IPS-18a (cell line): Measurements from ENCODE around the gene ZNF500.

Source experiments
- H3K27ac ChIP-seq: one replicate; pipeline ENCODE4 v1.5.1; 2013; ENCODE audit warnings: low read length
- H3K27me3 ChIP-seq: one replicate; pipeline ENCODE4 v1.6.1; 2013; ENCODE audit warnings: mild to moderate bottlenecking, low read length; ENCODE audit not compliant: control insufficient read depth, insufficient read depth
- H3K36me3 ChIP-seq: one replicate; pipeline ENCODE4 v1.6.1; 2013; ENCODE audit warnings: low read depth, low read length; ENCODE audit not compliant: control insufficient read depth
- H3K4me1 ChIP-seq: one replicate; pipeline ENCODE4 v1.6.1; 2013; ENCODE audit warnings: low read depth, low read length; ENCODE audit not compliant: control insufficient read depth
- H3K4me3 ChIP-seq: one replicate; pipeline ENCODE4 v1.5.1; 2013; ENCODE audit warnings: low read length
- H3K9ac ChIP-seq: one replicate; pipeline ENCODE4 v1.6.1; 2013; ENCODE audit warnings: mild to moderate bottlenecking, low read length, moderate library complexity
- H3K9me3 ChIP-seq: one replicate; pipeline ENCODE4 v1.6.1; 2013; ENCODE audit warnings: low read depth, low read length; ENCODE audit not compliant: control insufficient read depth

The ZNF500 gene

GRCh38 chr16:4783251-4783950 lies 16.4 kb upstream of the ZNF500 start:
- H3K4me3 ChIP-seq = no peak overlapping the region
- H3K27me3 ChIP-seq = no peaks in the 10 kb centered on the region
- H3K27ac ChIP-seq = no peak overlapping the region
- no peaks in the 10 kb centered on the region for H3K4me1 ChIP-seq
- H3K9me3 ChIP-seq = no peaks in the 10 kb centered on the region
- H3K36me3 ChIP-seq = no peaks in the 10 kb centered on the region
- no peak overlapping the region for H3K9ac ChIP-seq

GRCh38 chr16:4780235-4780634 lies 13.3 kb upstream of the ZNF500 start:
- H3K36me3 ChIP-seq = no peaks in the 10 kb centered on the region
- H3K27ac ChIP-seq = no peak overlapping the region
- H3K9ac ChIP-seq = no peak overlapping the region
- no peaks in the 10 kb centered on the region for H3K27me3 ChIP-seq
- H3K9me3 ChIP-seq = no peaks in the 10 kb centered on the region
- H3K4me1 ChIP-seq = no peaks in the 10 kb centered on the region
- H3K4me3 ChIP-seq = no peak overlapping the region

GRCh38 chr16:4778050-4778392 lies 11.1 kb upstream of the ZNF500 start:
- Histone ChIP-seq H3K9me3 (no peaks in the 10 kb centered on the region), H3K4me1 (no peaks in the 10 kb centered on the region), H3K27me3 (no peaks in the 10 kb centered on the region), H3K4me3 (no peak overlapping the region), H3K36me3 (no peaks in the 10 kb centered on the region), H3K9ac (no peak overlapping the region), H3K27ac (no peak overlapping the region)

- Histone ChIP-seq H3K4me1 (no peaks in the 10 kb centered on the region), H3K27ac (no peak overlapping the region), H3K9me3 (no peaks in the 10 kb centered on the region), H3K9ac (no peak overlapping the region), H3K36me3 (no peaks in the 10 kb centered on the region), H3K4me3 (no peak overlapping the region), H3K27me3 (no peaks in the 10 kb centered on the region)
Measured at GRCh38 chr16:4777339-4778049, 10.5 kb upstream of the ZNF500 start.

GRCh38 chr16:4776141-4776705 lies 9.3 kb upstream of the ZNF500 start:
- no peak overlapping the region for H3K9ac ChIP-seq
- no peak overlapping the region for H3K4me3 ChIP-seq
- H3K4me1 ChIP-seq = no peaks in the 10 kb centered on the region
- no peak overlapping the region for H3K27ac ChIP-seq
- no peaks in the 10 kb centered on the region for H3K36me3 ChIP-seq
- H3K9me3 ChIP-seq = no peaks in the 10 kb centered on the region
- H3K27me3 ChIP-seq = no peaks in the 10 kb centered on the region

- no peak overlapping the region for H3K9ac ChIP-seq
- no peaks in the 10 kb centered on the region for H3K36me3 ChIP-seq
- H3K4me1 ChIP-seq = no peaks in the 10 kb centered on the region
Measured at GRCh38 chr16:4775005-4775404, 8.0 kb upstream of the ZNF500 start.

GRCh38 chr16:4772351-4772750 lies 5.4 kb upstream of the ZNF500 start:
- H3K9ac ChIP-seq = no peak overlapping the region
- H3K4me3 ChIP-seq = no peak overlapping the region
- no peaks in the 10 kb centered on the region for H3K36me3 ChIP-seq
- H3K27me3 ChIP-seq = no peaks in the 10 kb centered on the region
- H3K9me3 ChIP-seq = no peaks in the 10 kb centered on the region
- H3K27ac ChIP-seq = no peak overlapping the region
- peaks cover 4% of the 10 kb centered on the region for H3K4me1 ChIP-seq

More at GRCh38 chr16:4775005-4775404, 8.0 kb upstream of the ZNF500 start:
- H3K9me3 ChIP-seq = no peaks in the 10 kb centered on the region
- no peak overlapping the region for H3K4me3 ChIP-seq
- H3K27me3 ChIP-seq = no peaks in the 10 kb centered on the region
- H3K27ac ChIP-seq = no peak overlapping the region

- Histone ChIP-seq H3K4me1 (peaks cover 4% of the 10 kb centered on the region), H3K9ac (no peak overlapping the region), H3K4me3 (no peak overlapping the region), H3K27ac (no peak overlapping the region), H3K36me3 (no peaks in the 10 kb centered on the region), H3K27me3 (no peaks in the 10 kb centered on the region), H3K9me3 (no peaks in the 10 kb centered on the region)
Measured at GRCh38 chr16:4771646-4772045, 4.7 kb upstream of the ZNF500 start.

- Histone ChIP-seq H3K9me3 (no peaks in the 10 kb centered on the region), H3K36me3 (peaks cover 8% of the 10 kb centered on the region), H3K9ac (no peak overlapping the region), H3K4me1 (peaks cover 8% of the 10 kb centered on the region), H3K27me3 (no peaks in the 10 kb centered on the region), H3K4me3 (peak overlapping the region; percentile 55), H3K27ac (no peak overlapping the region)
Measured at GRCh38 chr16:4769306-4769638, 2.3 kb upstream of the ZNF500 start.

GRCh38 chr16:4768549-4769305 lies 1.8 kb upstream of the ZNF500 start:
- peaks cover 8% of the 10 kb centered on the region for H3K4me1 ChIP-seq
- H3K27me3 ChIP-seq = no peaks in the 10 kb centered on the region
- H3K27ac ChIP-seq = peak overlapping the region; percentile 29
- peaks cover 12% of the 10 kb centered on the region for H3K36me3 ChIP-seq
- peak overlapping the region; percentile 35 for H3K9ac ChIP-seq
- no peaks in the 10 kb centered on the region for H3K9me3 ChIP-seq
- peak overlapping the region; percentile 55 for H3K4me3 ChIP-seq

GRCh38 chr16:4767872-4768548 lies 1.0 kb upstream of the ZNF500 start:
- peak overlapping the region; percentile 29 for H3K27ac ChIP-seq
- H3K4me3 ChIP-seq = peak overlapping the region; percentile 55
- H3K4me1 ChIP-seq = peaks cover 8% of the 10 kb centered on the region
- H3K9ac ChIP-seq = peak overlapping the region; percentile 26
- no peaks in the 10 kb centered on the region for H3K27me3 ChIP-seq
- no peaks in the 10 kb centered on the region for H3K9me3 ChIP-seq
- peaks cover 17% of the 10 kb centered on the region for H3K36me3 ChIP-seq
